ENCODE data around the gene MTA3.
A peak's percentile ranks its signal among the peaks of the same experiment; 100 is the strongest.

The MTA3 gene

DNA sequence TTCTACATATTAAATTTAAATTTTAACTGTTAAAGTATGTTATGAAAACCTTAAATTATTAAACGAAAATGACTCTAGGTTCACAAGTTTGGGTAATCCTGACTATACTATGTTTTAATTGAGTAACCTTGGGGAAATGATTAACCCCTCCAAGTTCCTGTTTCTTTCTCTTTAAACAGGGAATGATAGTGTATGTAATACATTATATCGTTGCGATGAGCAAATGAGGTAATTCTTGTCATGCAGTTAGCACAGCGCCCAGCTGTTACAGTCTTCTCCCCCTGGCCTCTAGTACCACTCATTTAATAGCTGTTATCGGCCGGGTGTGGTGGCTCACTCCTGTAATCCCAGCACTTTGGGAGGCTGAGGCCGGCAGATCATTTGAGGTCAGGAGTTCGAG lies 80.4 kb downstream of the MTA3 start:
- Histone ChIP-seq H3K4me3 (ENCODE audit: low read depth, low read length, poor library complexity, severe bottlenecking) (no peak overlapping the region), H3K4me1 (ENCODE audit: insufficient read depth, low read length, severe bottlenecking) (peaks cover 30% of the 10 kb centered on the region), H3K36me3 (ENCODE audit: insufficient read depth, low read length) (peaks cover 59% of the 10 kb centered on the region), H4K20me1 (ENCODE audit: insufficient read depth, low read length) (no peaks in the 10 kb centered on the region), H3K9me3 (ENCODE audit: low read length) (no peaks in the 10 kb centered on the region), H3K79me2 (ENCODE audit: insufficient read depth, low read length) (peaks cover 20% of the 10 kb centered on the region), H3K4me2 (ENCODE audit: low read length) (no peak overlapping the region), H3K9ac (ENCODE audit: low read length) (no peak overlapping the region), H3K27me3 (ENCODE audit: insufficient read depth, low read length) (no peaks in the 10 kb centered on the region), H2AFZ (ENCODE audit: low read length) (no peak overlapping the region), H3K27ac (ENCODE audit: low read depth, low read length, poor library complexity, severe bottlenecking) (no peak overlapping the region), H3K9me2 (ENCODE audit: low read depth, low read length) (no peaks in the 10 kb centered on the region), H3F3A (ENCODE audit: insufficient read depth, low read length) (no peaks in the 10 kb centered on the region; the same call in 1 of the 2 replicates)
- TF ChIP-seq EZH2 (IDR thresholded peaks at IDR 0.05; ENCODE audit: borderline replicate concordance, low read length) = no peak
- TF ChIP-seq CTCF (IDR thresholded peaks at IDR 0.05; ENCODE audit: low read length) = no peak

GRCh38 chr2:42651057-42651456 lies 82.6 kb downstream of the MTA3 start:
- Histone ChIP-seq H3K4me2 (ENCODE audit: low read length) (no peak overlapping the region), H3K4me1 (ENCODE audit: insufficient read depth, low read length, severe bottlenecking) (peaks cover 30% of the 10 kb centered on the region), H3K36me3 (ENCODE audit: insufficient read depth, low read length) (peaks cover 59% of the 10 kb centered on the region), H2AFZ (ENCODE audit: low read length) (no peak overlapping the region), H3K9me2 (ENCODE audit: low read depth, low read length) (no peaks in the 10 kb centered on the region), H3K79me2 (ENCODE audit: insufficient read depth, low read length) (0 out of 2 replicates have a peak, but pooled peaks cover 17% of the 10 kb centered on the region), H3K9ac (ENCODE audit: low read length) (no peak overlapping the region), H4K20me1 (ENCODE audit: insufficient read depth, low read length) (no peaks in the 10 kb centered on the region), H3K27ac (ENCODE audit: low read depth, low read length, poor library complexity, severe bottlenecking) (no peak overlapping the region), H3K4me3 (ENCODE audit: low read depth, low read length, poor library complexity, severe bottlenecking) (no peak overlapping the region), H3F3A (ENCODE audit: insufficient read depth, low read length) (no peaks in the 10 kb centered on the region; the same call in 1 of the 2 replicates), H3K27me3 (ENCODE audit: insufficient read depth, low read length) (no peaks in the 10 kb centered on the region), H3K9me3 (ENCODE audit: low read length) (no peaks in the 10 kb centered on the region)
- TF ChIP-seq CTCF (IDR thresholded peaks at IDR 0.05; ENCODE audit: low read length) (no peak), EZH2 (IDR thresholded peaks at IDR 0.05; ENCODE audit: borderline replicate concordance, low read length) (no peak)

DNA sequence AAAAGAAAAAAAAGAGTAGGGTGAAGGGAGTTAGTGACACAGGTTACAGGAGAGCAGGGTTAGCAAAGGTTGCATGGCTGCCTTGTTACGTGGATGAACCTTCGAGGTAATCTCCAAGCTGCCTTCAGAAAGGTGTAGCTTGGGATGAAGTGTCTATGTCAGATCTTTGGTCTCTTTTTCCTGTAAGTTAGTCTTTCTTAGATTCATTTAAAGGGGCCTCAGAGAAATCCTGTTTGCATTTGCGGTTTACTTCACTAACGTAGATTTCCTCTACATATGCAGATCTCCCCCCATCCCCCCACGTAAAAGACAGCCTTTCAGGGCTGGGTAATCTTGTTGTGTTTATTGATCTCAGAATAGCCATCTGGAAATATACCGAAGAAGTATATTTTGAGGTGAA lies 83.7 kb downstream of the MTA3 start:
- H2AFZ ChIP-seq (ENCODE audit: low read length) = no peak overlapping the region
- H3K4me1 ChIP-seq (ENCODE audit: insufficient read depth, low read length, severe bottlenecking) = peaks cover 30% of the 10 kb centered on the region
- H4K20me1 ChIP-seq (ENCODE audit: insufficient read depth, low read length) = no peaks in the 10 kb centered on the region
- no peak for TF ChIP-seq EZH2 (IDR thresholded peaks at IDR 0.05; ENCODE audit: borderline replicate concordance, low read length)
- TF ChIP-seq CTCF (IDR thresholded peaks at IDR 0.05; ENCODE audit: low read length) = no peak
- H3K79me2 ChIP-seq (ENCODE audit: insufficient read depth, low read length) = 0 out of 2 replicates have a peak, but pooled peaks cover 17% of the 10 kb centered on the region
- H3K4me2 ChIP-seq (ENCODE audit: low read length) = peak overlapping the region; percentile 39
- H3K27me3 ChIP-seq (ENCODE audit: insufficient read depth, low read length) = no peaks in the 10 kb centered on the region
- H3K9ac ChIP-seq (ENCODE audit: low read length) = no peak overlapping the region
- no peaks in the 10 kb centered on the region for H3K9me3 ChIP-seq (ENCODE audit: low read length)
- H3K27ac ChIP-seq (ENCODE audit: low read depth, low read length, poor library complexity, severe bottlenecking) = peak overlapping the region; percentile 62
- no peak overlapping the region for H3K4me3 ChIP-seq (ENCODE audit: low read depth, low read length, poor library complexity, severe bottlenecking)
- H3K36me3 ChIP-seq (ENCODE audit: insufficient read depth, low read length) = peaks cover 58% of the 10 kb centered on the region
- no peaks in the 10 kb centered on the region; the same call in 1 of the 2 replicates for H3F3A ChIP-seq (ENCODE audit: insufficient read depth, low read length)
- H3K9me2 ChIP-seq (ENCODE audit: low read depth, low read length) = no peaks in the 10 kb centered on the region

Data from OCI-LY1 (cell line).